GM12875 (cell line): ENCODE results near the gene ALDH1A3.

ENCODE experiments used
- H3K4me3 ChIP-seq: one replicate; pipeline ENCODE4 v1.5.1; 2011; ENCODE audit warnings: low read depth, low read length, control low read depth
- TF ChIP-seq, protein P1 (sequence below): IDR thresholded peaks from 2 replicates; pipeline ENCODE4 v1.5.1; 2011; ENCODE audit warnings: low read depth, mild to moderate bottlenecking, control low read depth, inconsistent platforms, low read length, moderate library complexity, borderline replicate concordance; ENCODE audit not compliant: insufficient read depth

The ALDH1A3 gene

DNA sequence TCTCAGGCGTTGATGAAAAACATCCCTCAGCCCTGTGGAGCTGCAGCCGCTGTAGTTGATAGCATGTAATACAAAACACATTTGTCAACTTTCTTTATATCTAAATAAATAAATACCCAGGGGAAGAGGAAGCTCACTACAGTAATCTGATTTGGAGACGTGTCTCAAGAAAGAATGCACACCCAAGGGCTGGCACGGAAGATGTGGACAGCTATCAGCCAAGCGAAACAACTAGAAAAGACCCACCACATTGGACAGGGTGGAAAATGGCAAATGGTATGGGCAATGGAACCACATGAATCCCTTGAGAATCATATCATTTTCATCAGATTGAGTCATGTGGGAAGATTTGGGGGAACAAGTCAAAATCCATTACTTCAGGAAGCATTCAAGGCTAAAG lies 43.1 kb upstream of the ALDH1A3 start:
- TF ChIP-seq, protein P1, sequence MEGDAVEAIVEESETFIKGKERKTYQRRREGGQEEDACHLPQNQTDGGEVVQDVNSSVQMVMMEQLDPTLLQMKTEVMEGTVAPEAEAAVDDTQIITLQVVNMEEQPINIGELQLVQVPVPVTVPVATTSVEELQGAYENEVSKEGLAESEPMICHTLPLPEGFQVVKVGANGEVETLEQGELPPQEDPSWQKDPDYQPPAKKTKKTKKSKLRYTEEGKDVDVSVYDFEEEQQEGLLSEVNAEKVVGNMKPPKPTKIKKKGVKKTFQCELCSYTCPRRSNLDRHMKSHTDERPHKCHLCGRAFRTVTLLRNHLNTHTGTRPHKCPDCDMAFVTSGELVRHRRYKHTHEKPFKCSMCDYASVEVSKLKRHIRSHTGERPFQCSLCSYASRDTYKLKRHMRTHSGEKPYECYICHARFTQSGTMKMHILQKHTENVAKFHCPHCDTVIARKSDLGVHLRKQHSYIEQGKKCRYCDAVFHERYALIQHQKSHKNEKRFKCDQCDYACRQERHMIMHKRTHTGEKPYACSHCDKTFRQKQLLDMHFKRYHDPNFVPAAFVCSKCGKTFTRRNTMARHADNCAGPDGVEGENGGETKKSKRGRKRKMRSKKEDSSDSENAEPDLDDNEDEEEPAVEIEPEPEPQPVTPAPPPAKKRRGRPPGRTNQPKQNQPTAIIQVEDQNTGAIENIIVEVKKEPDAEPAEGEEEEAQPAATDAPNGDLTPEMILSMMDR = no peak
- no peak overlapping the region for H3K4me3 ChIP-seq

DNA sequence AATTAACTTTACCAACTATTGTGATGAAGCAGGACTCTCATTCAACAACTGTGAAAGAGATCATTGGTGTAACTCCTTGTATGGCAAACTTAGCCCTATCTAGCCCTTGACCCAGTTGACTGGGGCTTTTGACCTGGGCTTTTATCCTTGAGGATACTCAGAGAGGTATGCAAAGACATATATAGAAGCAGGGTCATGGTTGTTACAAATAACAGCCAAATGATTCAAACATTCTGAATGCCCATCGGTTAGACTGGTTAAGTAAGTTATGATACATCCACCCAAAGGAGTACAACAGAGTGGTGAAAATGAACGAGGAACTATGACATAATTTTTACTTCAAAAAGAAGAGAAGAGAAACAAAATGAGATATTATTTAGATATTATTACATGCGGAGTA lies 38.2 kb upstream of the ALDH1A3 start:
- no peak overlapping the region for H3K4me3 ChIP-seq
- TF ChIP-seq, protein P1 = no peak

DNA sequence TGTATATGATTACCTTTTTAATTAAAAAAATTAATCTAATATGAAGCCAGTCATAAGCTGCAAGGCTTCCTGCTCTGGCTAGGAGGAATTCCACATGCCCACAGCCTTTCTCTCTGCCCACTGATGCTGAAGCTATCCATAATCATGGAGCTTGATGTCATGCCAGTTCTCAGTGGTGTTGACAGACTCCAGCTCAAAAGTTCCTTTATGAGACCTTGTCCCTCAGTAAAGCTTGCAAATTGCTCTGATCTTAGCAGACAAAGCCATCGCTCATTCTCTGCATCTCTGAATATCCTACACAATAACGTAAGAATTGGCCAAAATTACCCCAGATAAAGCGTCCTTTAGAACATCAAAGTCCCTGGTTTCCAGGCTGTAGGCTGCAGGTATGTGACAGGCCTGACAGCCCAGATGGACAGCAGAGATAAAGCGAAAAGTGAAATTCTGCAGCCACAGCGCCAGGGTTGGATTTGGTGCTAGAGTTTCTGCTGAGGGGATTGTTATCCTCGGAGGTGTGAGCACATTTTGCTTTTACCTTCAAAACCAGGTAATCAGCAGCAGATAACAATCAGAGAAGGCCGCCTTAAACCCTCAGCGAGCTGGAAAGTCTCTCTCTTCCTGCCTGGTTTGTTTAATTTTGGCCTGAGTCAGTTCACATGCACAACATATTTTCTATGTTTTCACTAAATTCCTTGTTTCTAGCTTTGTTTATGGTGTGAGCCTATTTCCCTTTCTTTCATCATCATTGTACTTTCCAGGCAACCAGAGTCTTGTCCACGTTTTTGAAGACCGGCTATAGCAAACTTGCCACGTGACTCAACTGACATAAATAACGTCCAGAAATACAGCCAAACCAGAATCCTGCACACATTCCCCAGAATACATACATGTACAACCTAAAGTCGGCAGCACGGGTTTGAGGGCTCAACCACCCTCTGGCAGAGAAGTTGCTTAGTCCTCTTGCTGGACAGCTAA lies 36.6 kb upstream of the ALDH1A3 start:
- TF ChIP-seq, protein P1 = no peak
- H3K4me3 ChIP-seq = no peak overlapping the region

DNA sequence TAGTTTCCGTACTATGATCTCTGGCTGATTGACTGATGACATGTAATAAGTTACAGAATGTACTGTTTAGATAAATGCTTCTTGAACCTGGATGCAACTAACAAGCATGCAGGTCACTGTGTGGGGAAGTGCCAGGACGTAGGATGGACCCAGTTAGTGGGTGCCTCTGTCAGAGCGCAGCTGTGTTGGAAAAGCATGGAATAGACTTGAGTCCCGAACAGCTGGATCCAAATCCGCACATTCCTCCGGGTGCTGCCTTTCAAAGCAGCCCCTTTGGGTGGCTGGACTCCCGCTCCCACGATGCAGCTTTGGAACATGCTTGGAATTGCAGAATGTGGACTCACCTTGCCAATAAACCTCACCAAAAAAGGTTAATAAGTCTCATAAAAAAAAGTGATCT lies 35.5 kb upstream of the ALDH1A3 start:
- TF ChIP-seq, protein P1 = no peak

DNA sequence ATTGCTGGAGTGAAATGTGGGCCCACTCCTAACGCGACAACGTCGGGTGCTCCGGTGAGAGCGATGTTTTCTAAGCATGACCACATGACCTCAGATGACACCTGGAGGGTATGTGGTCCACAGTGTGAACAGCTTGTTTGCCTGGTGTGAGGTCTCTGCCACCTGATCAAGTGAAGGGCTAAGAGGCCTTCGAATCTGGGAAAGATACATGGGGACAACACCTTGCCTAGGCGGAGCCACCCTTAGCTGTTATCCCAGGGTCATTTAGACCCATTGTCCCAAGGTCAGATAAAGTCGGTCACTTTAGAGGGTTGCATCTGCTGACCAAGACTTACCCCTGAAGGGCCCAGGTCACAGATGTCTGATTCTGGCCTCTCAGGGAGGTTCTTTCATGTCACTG lies 34.9 kb upstream of the ALDH1A3 start:
- TF ChIP-seq, protein P1 = no peak
- no peak overlapping the region for H3K4me3 ChIP-seq

More for the DNA sequence above, 35.5 kb upstream of the ALDH1A3 start:
- H3K4me3 ChIP-seq = no peak overlapping the region

DNA sequence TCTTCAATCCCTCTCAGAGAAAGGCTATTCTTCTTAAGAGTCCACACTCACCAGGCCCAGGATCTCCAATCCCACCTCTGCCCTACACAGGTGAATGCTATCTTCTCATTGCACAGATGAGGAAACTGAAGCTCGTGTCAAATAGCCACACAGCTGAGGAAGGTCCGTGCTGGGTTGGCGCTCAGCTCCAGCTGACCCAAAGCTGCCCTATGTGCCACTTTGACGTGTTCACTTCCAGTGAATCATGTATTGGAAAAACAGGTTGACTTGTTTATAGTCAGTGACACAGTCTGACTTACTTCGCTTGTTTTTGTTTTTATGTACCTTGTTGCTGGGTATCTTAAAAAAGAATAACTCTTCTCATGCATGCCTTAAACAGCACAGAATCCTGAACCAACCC lies 32.4 kb upstream of the ALDH1A3 start:
- TF ChIP-seq, protein P1 = no peak
- no peak overlapping the region for H3K4me3 ChIP-seq
